A204.1 (cell line): ENCODE data around the gene HEXD.

Source experiments
- FAIRE-seq: peaks from 2 replicates; lab custom pipeline; 2012; peaks lifted over from hg19 to GRCh38; lab: Jason Lieb, UNC

The HEXD gene

GRCh38 chr17:82416264-82416663 is 1.9 kb upstream of the HEXD start:
- no peak for FAIRE-seq

DNA sequence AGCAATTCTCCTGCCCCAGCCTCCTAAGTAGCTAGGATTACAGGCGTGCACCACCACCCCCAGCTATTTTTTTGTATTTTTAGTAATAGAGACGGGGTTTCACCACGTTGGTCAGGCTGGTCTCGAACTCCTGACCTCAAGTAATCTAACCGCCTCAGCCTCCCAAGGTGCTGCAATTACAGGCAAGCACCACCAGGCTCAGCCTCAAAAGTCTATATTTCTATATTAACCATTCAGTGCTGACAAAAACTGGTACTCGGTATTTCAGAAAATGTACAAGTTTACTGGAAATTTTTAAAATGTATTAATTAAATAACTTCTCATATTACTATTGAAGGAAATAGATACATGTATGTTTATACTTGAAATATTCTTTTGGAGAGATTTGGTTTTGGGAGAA is 1.4 kb upstream of the HEXD start:
- no peak for FAIRE-seq

GRCh38 chr17:82419540-82419939 is 1.4 kb downstream of the HEXD start:
- FAIRE-seq: no peak

DNA sequence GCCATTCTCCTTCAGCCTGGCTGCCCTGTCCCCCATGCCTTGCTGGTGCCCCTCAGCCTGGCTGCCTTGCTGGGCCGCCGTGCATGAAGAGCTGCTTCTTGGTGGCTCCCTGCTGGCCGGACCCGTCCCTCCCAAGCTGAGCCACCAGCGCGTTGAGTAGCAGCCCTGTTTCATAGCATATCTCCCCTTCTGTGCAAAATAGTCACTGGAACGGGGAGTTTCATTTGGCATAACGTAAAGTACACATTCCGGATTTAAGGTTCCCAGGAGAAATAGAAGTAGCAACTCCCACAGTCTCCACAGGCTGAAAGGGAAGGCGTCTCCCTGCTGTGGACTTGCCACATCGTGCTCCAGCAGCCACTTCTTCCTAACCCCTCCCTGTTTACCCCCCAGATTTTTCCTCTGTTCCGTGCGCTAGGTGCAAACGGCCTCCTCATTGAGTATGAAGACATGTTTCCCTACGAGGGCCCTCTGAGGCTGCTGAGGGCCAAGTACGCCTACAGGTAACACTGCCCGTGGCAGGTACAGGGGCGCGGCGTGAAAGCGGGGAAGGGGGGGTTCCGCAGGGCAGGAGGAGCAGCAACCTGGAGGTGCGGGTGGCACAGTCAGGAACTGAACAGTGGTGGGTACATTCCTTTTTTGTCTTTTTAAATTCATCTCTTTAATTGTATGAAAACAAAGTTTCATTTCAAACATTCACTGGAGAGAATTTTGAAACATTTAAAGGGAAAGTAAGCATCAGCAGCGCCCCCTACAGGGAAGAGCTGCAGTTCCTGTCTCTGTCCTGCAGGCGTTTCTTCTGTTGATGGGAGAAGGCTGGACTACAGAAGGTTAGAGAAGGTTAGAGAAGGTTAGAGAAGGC is 6.1 kb downstream of the HEXD start:
- FAIRE-seq: peak; percentile 39

GRCh38 chr17:82424863-82425159 is 6.7 kb downstream of the HEXD start:
- no peak for FAIRE-seq

DNA sequence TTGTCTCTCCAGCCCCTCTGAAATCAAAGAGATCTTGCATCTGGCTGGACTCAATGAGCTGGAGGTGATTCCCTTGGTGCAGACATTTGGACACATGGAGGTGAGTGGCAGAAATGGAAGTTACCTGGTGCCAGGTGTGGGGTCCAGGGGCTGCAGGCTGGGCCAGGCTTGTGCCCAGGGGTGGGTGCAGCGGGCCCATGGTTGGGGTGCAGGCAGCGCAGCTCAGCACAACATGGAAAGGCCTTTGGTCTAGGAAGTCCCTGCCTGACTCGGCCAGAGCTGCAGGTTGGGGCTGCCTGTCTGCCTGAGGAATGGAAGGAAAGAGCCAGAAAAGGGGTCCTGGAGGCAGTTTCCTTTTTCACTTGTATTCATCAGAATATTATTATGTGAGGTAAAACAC is 10.4 kb downstream of the HEXD start:
- no peak for FAIRE-seq

DNA sequence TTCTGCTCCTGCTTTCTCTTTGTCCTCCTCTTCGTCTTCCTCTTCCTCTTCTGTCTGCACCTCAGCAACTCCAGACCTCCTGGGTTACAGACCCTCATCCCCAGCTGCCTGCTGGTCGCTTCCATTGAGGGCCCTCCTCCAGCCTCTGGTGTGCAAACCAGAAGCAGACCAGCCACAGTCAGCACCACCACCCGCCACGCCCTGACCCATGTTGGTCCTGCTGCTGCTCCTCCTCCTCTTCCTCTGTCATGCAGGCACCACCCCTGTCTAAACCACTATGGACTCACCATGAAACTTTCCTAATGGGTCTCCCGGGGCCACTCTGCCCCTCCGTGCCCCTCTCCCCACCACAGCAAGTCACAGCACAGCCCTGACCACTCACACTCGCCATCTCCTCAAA is 11.7 kb downstream of the HEXD start:
- no peak for FAIRE-seq

DNA sequence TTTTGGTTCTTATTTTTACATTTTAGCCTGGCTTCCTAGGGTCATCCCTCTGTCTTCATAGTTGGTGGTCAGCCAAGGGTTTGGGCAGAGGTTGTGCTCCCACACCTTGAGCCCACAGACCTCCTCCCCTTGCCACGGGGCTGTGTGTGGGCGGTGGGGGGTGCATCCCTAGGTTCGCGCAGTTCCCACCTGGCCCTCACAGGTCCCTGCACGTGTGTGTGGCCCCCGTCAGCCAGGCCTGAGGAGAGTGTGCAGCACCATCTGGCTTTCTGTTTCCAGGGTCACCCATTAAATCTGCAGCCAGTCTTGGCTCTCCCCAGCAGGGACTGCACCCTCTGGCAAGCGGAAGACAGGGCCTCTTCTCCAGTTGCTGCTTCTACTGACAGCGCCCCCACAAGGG is 13.9 kb downstream of the HEXD start:
- no peak for FAIRE-seq

DNA sequence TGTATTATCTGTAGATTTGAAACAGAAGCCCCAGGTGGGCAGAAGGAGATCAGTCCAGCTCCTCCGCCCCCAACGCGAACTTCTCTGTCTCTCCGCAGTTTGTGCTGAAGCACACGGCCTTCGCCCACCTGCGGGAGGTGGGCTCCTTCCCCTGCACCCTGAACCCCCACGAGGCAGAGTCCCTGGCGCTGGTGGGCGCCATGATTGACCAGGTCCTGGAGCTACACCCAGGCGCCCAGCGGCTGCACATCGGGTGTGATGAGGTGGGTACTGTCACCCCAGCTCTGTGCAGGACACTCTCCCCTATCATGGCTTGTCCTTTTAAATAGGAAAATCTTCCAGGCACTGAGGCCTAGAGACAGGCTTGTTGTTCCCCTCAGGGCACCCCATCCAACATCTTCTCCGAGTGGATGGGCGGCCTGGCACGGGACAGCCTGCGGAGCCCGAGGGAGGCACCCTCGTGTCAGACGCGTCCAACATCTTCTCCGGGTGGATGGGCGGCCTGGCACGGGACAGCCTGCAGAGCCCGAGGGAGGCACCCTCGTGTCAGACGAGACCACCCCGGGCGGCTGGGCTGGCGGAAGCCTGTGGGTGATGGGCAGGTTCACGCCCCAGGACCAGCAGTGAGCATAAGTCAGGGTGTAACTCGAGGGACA is 15.5 kb downstream of the HEXD start:
- no peak for FAIRE-seq

GRCh38 chr17:82434216-82434565 is 16.0 kb downstream of the HEXD start:
- no peak for FAIRE-seq

GRCh38 chr17:82435103-82435502 is 17.0 kb downstream of the HEXD start:
- no peak for FAIRE-seq

DNA sequence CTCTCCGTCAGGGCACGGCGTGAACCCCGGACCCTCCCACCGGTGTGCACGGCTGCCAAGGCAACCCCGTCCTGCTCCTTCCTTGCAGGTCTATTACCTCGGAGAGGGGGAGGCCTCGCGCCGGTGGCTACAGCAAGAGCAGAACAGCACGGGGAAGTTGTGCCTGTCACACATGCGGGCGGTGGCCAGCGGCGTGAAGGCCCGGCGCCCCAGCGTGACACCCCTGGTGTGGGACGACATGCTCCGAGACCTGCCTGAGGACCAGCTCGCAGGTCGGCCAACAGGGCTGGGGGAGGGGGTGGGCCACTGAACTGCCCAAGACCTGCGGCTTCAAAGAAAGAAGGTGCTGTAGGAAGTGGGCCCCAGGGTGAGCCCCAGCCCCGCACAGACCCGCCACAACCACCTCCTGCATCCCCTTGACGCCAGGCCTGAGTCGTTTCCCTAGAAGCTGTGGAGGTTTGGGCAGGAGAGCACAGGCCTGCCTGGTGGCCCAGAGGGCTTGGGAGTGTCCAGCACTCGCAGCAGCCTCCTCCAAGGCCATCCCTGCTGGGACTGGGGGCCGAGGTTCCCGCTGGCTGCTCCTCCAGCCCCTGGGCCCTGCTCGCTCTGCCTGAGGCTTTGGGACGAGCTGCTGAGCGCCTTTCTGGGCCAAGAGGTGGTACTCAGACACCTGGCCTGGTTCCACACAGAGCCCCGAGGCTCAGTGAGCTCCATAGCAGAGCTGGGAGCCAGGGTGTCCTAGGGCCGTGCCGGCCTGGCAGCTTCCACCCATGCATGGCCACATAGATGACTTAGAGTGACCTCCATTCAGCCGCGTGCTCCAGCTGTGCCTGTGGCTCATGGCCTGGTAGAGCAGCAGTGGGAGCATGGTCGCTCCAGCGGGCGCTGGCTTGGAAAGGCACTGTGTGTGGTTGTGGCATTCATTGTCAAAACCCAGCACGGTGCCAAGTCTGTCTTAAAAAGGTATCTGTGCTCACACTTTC is 17.7 kb downstream of the HEXD start:
- no peak for FAIRE-seq

GRCh38 chr17:82436601-82437324 is 18.6 kb downstream of the HEXD start:
- no peak for FAIRE-seq

GRCh38 chr17:82437325-82437668 is 19.1 kb downstream of the HEXD start:
- no peak for FAIRE-seq

- no peak for FAIRE-seq
These were observed 20.4 kb downstream of the HEXD start for GRCh38 chr17:82438401-82439193.

DNA sequence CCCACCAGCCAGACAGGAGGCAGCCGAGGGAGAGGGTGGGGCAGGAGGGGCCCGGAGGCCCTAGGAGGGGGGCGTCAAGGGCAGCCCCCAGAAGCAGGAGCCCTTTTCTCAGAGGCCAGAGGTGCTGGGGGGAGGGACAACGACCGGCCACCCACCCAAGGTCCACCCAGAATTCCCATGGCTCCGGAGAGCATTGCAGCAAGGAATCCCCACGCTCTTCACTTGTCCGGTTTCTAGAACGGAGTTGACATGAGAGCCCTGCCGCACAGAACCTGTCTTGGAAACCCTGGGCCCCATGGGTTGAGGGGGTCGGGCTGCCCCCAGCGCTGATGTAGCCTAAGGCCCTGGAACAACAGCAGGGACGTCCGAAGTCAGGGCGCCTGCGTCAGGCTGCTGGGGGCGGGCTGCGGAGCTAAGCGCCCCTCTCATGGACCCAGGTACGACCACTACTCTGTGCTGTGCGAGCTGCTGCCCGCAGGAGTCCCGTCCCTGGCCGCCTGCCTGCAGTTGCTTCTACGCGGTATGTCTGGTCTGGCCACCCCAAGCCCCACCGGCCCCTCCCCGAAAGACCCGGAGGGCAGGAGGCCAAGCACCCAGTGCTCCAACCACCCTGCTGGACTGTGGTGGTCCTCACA is 21.2 kb downstream of the HEXD start:
- FAIRE-seq: no peak

DNA sequence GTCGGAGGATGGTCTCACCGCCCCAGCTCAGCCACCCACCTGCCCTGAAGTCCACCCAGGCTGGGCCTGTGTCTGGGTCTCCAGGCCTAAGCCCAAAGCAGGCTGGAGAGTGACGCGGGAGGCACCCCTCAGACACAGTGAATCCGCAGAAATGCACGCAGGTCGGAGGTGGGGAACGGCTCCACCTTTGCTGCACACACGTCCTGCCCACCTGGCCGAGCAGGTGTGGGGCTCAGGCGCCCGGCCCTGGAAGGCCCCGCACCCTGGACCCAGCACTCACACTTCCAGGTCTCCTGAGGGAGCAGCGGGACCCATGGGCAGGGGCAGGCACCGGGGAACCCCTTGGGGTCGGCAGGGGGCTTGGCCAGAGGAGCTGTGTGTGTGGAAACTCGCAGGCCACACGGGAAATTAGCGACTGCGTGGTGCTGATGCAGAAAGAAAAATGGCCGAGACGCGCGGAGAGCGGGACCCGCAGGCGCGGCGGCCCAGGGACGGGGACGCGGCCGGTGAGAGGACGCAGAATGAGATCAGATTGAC is 21.8 kb downstream of the HEXD start:
- FAIRE-seq: no peak

- FAIRE-seq: no peak
These were observed 22.4 kb downstream of the HEXD start for GRCh38 chr17:82440469-82440981.

- FAIRE-seq: no peak
These were observed 23.0 kb downstream of the HEXD start for GRCh38 chr17:82440991-82441627.
